GM18507 (cell line): ENCODE measurements around the gene DBH.

Source experiments
- DNase-seq: peaks from one replicate; pipeline ENCODE4 v3.0.0; 2011; ENCODE audit warnings: low read depth; ENCODE audit not compliant: insufficient read length; ENCODE audit errors: extremely low spot score
- FAIRE-seq: peaks from 2 replicates; lab custom pipeline; 2011; peaks lifted over from hg19 to GRCh38; lab: Jason Lieb, UNC

Gene DBH

DNA sequence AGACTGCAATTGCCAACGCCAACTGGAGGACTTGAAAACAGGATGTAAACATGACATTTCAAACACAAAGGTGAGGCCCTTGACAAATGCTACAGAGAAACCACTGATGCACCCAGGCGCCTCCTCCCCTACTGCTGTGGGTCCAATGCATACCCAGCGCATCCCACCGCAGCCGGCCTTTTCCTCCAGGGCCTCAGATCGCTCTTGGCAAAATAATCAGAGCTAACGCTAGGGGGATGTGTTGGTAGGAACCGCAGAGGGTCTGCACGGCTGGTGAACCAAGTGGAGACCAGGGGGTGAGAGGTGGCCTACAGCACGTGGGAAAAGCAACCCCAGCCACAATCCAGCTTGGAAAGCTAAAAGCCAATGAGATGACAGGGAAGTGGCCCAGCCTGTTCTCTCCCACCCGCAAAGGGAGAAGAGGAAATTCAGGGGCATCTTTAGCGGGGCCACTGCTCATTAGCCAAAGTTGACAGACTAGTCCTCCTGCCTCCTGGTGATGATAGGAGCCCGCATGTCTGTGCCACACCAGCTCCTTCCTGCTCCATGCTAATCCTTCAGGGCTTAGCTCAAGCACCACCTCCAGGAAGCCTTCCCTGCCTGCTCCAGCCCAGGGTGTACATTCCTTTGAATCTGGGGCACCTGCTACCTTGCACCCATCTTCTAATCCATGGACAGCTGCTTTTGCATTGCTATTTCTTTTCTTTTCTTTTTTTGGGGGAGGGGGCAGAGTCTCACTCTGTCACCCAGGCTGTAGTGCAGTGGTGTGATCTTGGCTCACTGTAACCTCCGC is 32.8 kb upstream of the DBH start:
- FAIRE-seq (no peak), DNase-seq (no peak)

DNA sequence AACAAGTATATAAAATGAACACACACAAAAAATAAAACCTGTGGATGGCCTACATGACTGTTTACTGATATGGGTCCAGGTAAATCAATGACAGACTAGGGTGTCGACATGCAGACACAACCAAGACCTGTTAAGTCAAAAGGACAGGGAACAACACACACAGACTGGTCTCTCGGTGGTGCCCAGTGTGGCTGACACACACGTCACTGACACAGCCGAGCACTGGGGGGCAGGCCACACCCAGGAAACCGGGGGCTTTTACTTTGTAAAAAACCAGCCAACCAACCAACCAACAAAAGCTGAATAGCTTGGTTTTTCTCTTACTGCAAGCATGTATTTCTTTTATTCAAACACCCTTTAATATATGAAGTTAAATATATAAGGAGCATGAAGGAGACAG is 31.9 kb upstream of the DBH start:
- FAIRE-seq: no peak

DNA sequence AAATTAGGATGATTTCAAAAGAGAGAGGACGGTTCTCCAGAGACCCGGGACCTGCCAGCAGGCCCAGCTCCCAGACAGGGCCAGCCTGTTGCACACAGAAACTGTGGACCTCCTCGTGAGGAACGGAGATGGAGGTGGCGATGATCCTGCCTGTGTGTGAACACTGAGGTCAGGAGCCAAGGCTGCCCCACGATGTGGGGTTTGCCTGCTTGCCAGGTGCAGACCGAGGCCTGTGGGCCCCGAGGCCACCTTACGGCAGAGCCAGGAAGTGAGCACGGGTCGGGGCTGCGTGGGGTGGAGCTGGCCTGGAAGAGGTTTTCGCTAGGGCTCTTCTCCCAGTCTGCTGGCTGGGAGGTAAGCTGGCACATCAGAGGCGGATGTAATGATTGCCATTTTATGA is 31.3 kb upstream of the DBH start:
- DNase-seq: no peak
- FAIRE-seq: no peak

More for the DNA sequence above, 31.9 kb upstream of the DBH start:
- DNase-seq: no peak

DNA sequence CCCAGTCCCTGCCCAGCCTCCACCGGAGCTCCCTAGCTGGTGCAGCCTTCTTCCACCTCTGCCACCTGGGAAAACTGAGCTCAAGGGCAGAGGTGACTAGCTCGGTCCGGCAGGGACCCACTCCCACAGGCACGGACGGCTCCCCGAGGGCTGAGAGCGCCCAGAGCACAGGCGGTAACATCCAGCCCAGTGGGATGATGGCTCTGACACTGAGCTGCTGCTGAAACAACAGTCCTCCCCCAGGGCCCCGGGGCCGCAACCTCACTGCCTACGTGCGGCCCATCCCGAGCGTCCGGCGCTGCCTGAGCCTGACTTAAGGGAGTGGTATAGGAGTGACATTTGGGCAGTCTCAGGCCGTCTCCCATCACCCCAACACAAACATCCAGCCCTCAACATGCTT is 30.7 kb upstream of the DBH start:
- DNase-seq: no peak
- FAIRE-seq: no peak

DNA sequence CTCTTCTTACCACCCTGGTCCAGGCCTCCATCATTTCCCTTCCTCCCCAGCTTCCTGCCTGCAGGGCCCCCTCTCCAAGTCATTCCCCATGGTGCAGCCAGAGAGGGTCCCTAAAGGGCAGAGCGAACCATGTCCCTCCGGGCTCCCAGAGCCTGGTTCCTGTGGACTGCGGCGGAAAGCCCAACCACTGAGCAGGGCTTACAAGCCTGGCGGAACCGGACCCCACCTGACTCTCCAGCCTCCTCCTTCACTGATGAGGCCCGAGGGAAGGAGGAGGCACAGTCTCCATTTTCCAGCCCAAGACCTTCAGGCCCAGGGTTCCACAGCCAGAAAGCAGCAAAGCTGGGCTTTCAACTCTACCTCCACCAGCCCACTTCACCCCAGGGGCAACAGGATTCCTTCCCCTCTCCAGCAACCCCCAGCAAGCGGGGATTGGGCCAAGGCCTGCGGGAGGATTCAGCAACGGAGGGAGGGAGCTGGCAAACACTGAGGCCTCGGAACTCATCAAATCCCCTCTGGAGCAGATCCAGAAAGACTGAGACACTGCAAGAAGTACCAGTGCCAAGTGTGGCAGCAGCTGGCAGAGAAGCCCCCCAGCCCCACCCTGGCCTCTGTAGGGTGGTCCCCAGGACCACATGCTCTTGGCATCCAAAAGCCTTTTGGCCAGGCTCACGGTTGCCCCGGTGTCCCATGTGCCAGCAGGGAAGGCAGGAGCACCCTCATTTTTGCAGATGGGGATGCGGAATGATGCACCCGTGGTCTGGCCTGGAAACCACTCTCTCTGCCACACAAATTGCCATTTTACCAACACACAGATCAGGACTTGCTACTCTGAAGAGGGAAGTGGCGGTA is 30.1 kb upstream of the DBH start:
- DNase-seq: no peak
- no peak for FAIRE-seq

DNA sequence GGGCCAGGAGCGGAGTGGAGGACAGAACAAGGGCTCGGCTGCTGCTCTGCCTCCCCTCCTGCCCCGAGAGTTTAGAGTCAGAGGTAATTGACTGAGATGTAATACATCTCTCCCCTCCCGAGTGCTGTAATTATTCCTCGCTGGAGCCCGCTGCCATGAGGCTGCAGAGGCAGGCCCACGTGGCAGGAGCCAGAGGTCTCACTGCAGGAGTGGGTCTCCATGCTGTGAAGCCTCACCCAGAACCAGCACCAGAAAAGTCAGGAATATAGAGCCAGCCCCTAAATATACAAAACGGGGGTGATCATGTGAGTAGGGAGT is 29.5 kb upstream of the DBH start:
- no peak for DNase-seq

DNA sequence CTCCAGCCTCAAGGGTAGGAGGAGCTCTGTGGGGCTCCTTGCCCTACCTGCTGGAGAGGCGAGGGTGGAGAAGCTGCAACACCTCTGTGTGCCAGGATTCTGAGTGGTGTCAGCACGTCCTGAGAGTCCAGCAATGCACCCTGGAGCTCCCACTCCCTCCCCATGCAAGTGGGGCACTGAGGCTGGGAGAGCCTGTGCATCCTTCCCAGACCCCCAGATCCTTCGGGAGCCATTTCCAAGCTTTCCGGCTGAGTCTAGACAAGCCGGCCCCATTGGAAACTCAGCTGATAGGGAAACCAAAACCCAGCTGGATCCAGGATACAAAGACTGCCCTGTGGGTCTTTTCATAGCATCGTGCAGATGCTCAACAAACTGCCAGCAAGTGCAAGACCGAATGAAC is 28.8 kb upstream of the DBH start:
- FAIRE-seq (no peak), DNase-seq (no peak)

More for the DNA sequence above, 29.5 kb upstream of the DBH start:
- FAIRE-seq: no peak

DNA sequence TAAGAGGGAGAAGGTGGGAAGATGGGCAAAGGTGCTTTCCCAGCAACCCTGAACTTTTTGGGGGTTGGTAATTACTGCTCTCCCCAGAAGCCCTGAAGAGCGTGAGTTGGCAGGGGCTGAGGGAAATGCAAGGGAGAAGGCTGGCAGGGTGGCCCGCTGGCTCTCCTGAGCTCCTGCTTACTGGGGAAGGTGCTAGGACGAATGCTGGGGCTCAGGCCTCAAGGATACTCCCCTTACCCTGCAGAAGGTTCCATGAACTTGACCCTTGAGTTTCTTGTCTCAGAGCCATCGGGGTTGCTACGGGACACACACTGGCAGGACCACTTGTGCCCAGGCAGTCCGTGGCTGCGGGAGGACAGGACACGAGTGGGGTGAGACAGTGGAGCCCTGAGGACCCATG is 28.2 kb upstream of the DBH start:
- FAIRE-seq (no peak), DNase-seq (no peak)

DNA sequence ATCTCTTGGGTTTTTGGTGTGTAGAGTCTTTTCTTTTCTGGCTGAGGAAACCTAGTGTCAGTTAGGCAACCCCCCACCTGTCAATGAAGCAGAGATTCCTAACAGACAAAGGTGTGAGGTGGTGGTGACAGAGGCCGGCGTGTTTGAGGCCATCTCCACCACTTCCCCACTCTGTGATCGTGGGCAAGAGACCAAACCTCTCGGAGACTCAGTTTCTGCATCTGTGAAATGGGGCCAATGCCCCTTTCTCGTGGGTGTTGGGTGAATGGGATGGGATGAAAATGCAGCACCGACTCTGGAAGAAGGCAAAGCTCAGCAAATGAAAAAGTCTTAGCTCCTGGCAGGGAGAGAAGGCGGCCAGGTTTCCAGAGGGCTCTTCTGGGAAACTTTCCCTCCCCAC is 27.8 kb upstream of the DBH start:
- no peak for FAIRE-seq
- DNase-seq: no peak

DNA sequence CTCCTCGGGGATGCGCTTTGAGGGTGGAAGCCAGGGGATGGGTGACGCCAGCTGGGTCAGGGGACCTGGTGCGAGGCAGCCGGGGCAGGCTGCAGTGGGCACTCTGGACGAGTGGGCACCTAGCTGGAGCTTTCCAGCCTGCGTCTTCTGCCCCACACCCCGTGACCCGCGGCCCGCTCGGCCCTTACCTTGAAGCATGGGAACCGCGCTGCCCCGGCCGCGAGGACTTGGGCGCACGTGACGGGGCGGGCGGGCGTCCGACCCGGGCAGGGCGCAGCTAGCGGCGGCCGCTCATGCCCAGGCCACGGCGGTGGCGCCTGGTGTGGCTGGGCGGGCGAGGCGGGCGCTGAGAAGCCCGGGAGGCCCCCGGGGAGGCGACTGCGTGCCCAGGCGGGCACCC is 27.3 kb upstream of the DBH start:
- no peak for DNase-seq
- no peak for FAIRE-seq

DNA sequence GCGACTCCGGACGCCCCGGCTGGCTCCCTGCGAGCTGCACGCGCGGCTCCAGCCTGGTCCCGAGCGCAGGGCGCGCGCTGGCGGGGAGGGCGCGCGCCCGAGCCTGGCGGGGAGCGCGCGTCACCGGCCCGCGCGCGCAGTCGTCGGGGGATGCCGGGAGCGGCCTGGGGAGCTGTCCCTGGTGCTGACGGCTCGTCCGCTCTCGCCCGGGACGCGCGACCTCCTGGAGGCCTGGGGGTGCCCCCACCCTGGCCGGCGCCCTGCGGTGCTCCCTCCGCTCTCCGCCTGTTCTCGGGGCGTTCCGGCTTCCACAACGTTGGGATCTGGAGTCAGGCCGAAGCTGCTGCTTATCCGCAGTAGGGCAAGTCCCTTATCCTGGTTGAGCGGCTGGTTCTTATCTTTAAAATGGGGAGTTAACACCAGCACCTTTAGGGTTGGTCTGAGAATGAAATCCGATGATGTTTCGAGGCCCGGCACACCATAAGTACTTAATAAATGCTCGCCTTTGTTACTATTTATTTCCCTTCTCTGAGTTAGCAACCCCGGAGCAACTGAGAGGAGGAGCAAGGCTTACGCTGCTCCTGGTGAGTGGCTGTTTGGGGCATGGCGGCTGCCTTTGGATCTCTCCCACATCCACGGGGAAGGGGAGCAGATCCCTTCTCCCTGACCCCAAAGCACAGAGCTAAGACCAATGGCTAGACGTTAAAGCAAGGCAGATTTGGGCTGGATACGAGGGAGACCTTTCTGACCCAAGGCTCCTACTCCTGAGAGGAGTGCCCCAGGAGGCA is 26.7 kb upstream of the DBH start, which contains the start of gene FAM163B:
TSS of gene FAM163B (minus strand) at position 79 of the 788 bp plus-strand sequence. CDS start 29,166 bp downstream, outside the sequence.
- DNase-seq (no peak), FAIRE-seq (no peak)

DNA sequence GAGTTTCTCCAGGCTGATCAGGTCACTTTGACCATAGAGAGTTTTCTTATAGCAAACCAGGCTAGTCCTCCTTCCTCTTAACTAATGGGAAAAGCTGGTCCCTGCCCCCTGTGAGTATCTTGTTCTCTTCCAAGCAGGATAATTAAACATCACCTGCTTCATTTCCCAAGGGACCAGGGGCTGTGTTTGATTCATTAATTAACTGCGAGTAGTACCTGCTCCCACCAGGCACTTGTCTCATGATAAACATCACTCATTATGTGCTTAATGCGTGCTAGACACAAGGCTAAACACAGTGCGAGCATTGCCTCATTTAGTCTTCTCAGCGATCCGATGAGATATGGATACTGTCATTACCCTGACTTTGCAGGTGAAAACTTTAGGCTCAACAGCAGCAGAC is 25.3 kb upstream of the DBH start:
- DNase-seq: no peak
- no peak for FAIRE-seq

DNA sequence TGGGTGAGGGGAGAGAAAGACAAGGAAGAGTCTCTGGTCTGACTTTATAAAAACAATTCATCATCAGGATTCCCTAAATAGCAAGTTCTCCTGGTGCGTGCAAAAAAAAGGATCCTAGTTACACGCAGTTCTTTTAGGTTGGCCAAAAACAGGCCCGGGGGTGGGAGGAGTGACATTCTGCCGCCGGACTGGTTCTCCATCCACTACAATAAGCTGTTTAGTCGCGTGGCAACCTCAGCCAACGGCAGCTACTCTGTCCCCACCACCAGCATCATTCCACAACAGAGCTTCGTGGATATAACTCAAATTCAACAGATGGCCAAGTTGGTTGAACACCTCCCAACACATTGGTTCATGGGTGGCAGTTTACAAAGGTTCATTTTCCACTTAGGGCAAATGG is 24.1 kb upstream of the DBH start:
- FAIRE-seq: no peak

DNA sequence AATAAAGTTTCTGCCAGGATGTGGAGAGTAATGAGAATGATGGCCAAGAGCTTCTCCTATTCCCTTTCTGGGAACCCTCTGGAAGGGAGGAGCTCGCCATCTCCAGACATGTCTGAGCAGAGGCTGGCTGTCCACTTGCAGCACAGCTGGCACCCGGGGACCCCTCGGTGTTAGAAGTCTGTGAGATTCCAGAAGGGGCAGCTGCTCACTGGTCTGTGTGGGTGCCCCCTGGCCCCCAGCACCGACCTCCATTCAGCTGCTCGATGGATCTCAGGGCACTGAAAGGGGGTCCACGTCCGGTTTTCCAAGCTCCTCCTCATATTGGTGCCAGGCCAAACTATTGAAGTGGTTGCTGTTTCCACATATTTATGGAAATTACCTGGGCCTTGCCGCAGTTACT is 23.3 kb upstream of the DBH start:
- FAIRE-seq (no peak), DNase-seq (no peak)

More for the DNA sequence above, 24.1 kb upstream of the DBH start:
- no peak for DNase-seq

DNA sequence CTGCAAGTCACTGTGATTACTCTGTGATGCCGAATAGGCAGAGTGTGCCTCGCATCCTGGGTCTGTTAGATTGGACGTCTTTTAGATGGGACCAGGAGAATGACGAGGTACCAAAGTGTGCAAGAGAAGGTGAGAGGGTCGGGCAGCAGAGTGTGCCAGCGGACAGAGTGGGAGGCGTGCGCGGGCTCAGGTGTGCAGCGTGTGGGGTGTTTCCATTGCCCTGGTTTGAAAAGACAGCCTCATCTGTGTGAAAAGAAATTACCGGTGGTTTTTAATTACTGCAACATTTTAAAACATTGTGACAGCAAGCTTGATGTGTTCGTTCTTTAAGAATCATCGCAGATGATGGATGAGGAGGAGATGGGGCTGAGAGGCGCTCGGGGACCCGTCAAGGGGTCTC is 22.7 kb upstream of the DBH start:
- DNase-seq (no peak), FAIRE-seq (no peak)

DNA sequence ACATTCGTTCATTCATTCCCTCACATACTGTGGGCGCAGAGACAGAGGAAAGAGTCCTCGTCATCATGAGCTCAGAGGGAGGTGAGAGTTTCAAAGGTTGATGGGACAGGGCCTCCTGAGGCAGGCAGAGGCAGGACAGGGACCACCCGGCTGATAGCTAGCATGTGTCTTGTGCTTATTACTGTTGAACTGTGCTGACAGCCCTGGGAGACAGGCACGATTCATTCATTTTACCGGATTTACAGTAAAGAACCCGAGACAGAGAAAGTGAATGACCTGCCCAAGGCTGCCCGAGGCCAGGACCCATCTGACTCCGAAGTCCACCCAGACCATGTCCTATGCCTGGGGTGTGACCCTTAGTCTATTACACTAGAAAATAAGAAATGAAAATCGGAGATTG is 22.1 kb upstream of the DBH start:
- FAIRE-seq (no peak), DNase-seq (no peak)

DNA sequence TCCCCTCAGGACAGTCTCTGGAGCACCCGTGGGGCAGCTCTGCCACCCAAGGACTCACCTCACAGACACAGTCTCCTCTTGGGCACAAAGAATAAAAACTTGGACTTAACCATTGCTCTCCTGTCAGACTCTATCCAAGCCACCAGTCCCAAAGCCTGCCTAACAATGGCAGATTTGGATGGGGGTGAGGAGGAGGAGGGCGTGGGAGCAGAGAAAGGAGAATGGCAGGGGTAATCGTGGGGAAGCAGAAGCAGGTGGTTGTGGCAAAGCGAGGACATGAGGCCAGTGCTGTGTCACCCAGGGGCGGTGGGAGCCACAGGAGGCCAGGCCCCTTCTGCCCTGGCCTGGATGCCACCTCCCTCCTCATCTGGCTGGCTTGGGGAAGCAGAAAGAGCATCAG is 21.5 kb upstream of the DBH start:
- no peak for DNase-seq
- FAIRE-seq: no peak

DNA sequence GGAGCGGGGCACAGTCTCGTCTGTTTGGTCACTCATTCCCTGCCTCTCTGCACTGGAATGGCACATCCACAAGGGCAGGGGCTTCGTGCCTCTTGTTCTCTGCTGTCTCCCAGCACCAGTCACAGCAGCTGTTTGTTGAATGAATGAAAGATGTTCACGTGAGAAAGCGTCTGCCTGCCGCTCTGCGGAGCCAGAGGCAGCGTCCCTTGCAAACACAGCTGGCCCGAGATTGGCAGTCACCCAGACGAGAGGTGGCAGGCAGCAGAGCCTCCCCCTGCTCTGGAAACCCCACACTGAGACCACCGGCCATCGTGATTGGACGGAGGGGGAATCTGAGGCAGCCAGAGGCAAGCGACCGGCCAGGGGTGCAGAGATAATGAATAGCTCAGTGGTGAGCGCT is 21.0 kb upstream of the DBH start:
- FAIRE-seq (no peak), DNase-seq (no peak)

DNA sequence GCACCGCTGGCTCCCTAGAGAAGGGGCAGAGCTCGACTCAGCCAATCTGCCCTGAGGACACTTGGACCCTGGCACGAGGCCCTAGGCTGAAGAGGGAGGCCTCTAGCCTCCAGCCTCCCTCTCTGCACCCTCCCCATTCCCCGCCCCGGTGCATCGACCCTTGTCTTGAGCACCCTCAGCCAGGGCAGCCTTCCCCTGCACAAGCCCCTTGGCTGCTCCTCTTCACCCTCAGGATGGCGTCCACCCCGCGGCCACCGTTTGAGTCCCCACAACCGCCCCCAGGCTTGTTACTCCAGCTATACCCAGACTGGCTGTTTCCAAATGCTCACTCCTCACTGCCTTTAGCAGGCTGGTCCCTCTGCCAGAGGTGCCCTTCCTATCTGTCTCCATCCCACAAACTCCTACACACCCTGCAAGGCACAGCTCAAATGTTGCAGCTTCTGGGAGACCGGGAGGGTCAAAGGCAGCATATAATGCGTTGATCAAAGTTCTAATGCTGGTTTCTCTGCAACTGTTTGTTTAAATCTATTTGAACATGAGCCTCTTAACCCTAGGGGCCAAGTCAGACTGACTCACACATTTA is 20.5 kb upstream of the DBH start:
- DNase-seq: no peak
- FAIRE-seq: no peak
